AG10803 (cell line): ENCODE results near the gene P2RY2.
A peak's percentile ranks its signal among the peaks of the same experiment; 100 is the strongest.
"Not testable (repeated sequence)": the region's sequence is repeated elsewhere in the genome, so short reads cannot be mapped to it uniquely, and the experiment has no call there.

ENCODE experiments used
- DNase-seq: peaks from one replicate; pipeline ENCODE4 v3.0.0; 2010; ENCODE audit warnings: low read depth
- H3K4me3 ChIP-seq: 2 replicates; pipeline ENCODE4 v1.5.1; 2011; ENCODE audit warnings: mild to moderate bottlenecking, low read length, control low read depth
- TF ChIP-seq, protein P1 (sequence below): conservative IDR thresholded peaks from 2 replicates; pipeline ENCODE4 v1.5.1; 2011; ENCODE audit warnings: mild to moderate bottlenecking, low read length, control low read depth, inconsistent platforms

Gene P2RY2

DNA sequence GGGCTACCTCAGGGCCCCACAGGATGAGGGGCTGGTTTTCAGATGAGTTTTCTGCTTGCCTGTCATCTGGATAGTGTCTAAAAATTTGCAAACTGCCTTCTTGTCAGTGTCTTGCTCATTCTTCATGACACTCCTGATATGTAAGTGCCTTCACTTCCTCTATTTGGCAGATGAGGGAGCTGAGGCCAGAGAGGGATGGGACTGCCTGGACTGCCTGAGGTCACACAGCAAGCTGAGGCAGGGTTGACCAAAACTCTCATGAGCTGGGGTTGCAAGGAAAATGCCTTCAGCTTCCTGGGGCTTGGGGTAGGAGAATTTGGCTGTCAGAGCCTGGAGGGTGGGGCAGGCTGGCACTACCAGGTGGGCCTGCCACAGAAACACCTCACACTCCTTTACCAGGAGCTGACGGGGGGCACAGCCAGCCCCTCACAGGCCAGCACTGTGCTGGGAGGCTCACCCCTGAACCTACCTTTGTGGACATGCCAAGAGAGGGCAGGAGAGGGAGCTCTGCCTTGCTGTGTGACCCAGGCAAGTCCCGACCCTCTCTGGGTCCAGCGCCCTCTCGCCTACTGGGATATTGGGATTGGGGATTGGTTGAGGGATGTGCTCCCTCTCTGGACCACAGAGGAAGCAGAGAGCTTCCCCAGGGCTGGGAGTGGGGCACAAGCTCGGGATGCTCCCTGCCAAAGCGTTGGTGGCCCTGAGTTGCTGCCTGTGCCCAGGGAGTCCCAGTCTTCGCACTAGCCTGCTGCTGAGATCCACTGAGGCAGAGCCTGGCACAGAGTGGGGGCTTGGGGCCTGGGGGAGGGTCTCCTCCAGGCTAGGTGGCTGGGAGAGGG is 52.2 kb downstream of the P2RY2 start:
- no peak for DNase-seq
- H3K4me3 ChIP-seq, result no peak overlapping the region
- TF ChIP-seq, protein P1, sequence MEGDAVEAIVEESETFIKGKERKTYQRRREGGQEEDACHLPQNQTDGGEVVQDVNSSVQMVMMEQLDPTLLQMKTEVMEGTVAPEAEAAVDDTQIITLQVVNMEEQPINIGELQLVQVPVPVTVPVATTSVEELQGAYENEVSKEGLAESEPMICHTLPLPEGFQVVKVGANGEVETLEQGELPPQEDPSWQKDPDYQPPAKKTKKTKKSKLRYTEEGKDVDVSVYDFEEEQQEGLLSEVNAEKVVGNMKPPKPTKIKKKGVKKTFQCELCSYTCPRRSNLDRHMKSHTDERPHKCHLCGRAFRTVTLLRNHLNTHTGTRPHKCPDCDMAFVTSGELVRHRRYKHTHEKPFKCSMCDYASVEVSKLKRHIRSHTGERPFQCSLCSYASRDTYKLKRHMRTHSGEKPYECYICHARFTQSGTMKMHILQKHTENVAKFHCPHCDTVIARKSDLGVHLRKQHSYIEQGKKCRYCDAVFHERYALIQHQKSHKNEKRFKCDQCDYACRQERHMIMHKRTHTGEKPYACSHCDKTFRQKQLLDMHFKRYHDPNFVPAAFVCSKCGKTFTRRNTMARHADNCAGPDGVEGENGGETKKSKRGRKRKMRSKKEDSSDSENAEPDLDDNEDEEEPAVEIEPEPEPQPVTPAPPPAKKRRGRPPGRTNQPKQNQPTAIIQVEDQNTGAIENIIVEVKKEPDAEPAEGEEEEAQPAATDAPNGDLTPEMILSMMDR, result no peak

DNA sequence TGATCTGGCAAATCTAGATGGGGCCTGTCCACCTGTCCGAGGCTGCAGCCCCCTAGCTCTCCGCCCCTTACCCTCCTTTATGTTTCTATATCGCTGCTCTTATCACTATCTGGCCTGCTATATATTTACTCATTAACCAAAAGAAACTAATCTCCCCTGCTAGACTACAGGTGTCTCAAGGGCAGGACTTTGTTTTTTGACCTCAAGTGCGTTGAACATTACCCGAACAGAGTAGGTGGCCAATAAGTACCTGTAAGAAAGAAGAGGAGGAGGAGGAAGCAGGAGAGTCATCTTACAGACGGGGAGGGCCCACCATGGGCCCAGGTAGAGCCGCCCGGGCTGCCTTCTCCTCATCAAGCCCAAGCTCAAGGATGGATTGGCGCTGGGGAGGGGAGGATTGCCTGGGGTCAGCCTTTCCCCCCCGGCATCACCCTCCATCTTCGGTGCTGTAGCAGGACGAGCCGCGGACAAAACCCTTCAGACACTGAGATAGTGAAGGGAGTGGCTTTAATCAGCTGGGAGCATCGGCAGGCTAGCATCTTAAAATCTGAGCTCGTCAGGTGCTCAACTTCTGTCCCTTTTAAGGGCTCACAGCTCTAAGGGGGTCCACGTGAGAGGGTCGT is 52.9 kb downstream of the P2RY2 start:
- no peak for DNase-seq
- H3K4me3 ChIP-seq, result no peak overlapping the region

DNA sequence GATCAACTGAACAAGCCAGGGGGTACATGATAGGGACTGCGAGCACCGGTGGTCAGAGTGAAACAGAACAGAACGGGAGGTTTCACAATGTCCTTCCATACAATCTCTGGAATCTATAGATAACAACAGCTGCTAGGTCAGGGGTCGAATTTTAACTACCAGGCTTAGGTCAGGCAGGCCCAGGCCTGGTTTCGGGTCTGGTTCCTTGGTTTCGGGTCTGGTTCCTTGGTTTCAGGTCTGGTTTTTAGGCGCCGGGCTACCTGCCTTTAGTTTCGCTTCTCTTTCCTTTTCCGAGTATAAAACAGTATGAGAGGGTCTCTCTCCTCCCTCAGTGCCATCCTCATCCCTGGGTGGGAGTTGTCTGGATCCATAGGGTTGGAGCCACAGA is 53.4 kb downstream of the P2RY2 start:
- H3K4me3 ChIP-seq, DNase-seq: not testable (repeated sequence)

More for the DNA sequence above, 52.9 kb downstream of the P2RY2 start:
- TF ChIP-seq, protein P1, result no peak

DNA sequence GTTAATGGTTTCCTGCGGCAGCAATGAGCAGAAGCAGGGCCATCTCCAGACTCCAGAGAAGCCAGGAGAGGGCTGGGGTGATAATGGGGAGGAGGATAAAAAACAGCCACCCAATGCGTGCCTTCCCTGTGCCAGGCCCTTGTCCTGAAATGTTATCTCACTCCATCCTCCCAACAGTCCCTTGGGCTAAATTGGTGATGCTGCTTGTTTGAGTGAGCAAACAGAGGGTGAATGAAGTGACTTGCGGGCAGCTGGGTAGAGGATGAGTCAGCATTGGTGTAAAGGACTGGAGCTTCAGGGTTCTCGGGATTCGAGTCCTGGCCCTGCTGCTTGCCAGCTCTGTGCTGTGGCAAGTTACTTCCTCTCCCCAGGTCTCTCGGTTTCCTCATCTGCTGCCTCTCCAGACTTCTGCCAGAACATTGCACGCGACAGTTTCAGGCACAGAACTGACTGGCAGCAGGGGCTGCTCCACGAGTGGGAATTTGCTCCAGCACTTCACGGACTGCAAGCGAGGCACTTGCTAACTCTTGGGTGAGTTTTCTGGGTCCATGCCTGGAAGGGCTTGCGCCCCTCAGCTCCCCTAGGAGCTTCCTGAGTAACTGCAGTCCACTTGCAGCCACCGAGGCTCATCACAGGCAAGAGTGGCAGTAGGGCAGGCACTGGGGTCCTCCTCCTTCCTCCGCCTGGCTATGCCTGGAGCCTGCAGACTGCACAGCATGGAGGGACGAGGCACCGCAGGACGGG is 54.0 kb downstream of the P2RY2 start, which contains the start of gene P2RY6:
TSS of gene P2RY6 (plus strand) at position 403 of the 744 bp plus-strand sequence. CDS start 24,181 bp downstream, outside the sequence.
- peak; percentile 54 for DNase-seq
- TF ChIP-seq, protein P1, result no peak
- H3K4me3 ChIP-seq, result no peak within 1 kb of the TSS

DNA sequence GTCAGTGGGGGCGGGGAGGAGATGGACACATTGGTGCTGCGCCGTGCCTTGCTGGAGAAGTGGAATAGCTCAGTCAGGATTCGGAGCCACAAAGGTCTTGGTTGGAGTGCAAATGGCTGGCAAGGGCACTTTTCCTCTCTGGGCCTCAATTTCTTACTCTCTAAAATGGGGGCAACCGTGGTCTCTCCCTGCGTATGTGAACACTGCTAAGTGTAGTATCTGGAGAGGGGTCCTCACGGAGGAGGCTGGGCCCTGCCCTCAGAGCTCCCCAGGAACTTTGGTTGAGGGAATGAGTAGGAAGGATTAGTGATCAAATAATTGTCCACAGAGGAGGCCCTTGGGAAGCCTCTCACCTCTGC is 54.6 kb downstream of the P2RY2 start:
- DNase-seq, result no peak
- TF ChIP-seq, protein P1, result no peak
- no peak overlapping the region for H3K4me3 ChIP-seq

DNA sequence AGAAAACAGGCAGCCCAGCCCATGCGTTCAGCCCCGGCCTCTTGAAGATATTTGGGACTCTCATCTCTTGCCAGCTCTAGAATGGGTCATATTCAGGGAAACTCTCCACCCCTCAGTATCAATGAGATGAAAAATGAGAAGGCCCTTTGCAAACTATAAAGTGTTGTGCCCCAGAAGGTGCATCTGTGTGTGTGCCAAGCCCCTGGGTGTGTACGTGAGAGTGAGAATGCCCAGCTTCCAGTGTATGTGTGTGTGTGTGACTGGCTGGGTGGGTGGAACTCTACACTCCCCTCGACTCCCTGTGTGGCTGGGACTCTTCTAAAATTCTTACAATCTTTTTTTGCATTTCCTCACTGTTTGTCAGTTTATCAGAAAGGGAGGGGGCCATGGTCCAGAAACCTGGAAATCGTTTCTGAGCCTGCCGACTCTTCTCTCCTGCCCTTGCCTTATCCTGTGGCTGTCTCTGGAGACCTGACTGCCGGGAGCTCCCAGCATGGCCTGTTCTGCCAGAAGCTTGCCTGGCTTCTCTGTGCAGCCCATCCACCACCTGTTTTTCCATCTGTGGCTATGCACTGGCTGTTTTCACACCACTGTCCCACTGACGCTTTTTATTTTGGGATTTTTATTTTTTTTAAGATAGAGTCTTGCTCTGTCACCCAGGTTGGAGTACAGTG is 55.3 kb downstream of the P2RY2 start:
- DNase-seq, result no peak
- TF ChIP-seq, protein P1, result no peak
- no peak overlapping the region for H3K4me3 ChIP-seq

DNA sequence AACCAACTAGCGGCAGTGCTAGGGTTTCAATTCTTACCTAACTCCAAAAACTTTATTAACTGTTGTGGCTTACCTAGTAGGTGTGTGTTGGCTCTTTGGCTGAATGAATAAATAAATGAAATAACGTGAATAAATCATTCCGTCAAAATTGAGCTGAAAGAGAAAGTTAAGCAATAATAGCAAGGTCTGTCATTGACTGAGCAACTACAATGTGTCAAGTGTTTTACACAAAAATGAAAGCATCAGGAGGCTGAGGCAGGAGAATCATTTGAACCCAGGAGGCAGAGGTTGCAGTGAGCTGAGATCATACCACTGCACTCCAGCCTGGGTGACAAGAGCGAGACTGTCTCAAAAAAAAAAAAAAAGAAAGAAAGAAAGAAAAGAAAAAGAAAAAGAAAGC is 56.1 kb downstream of the P2RY2 start:
- H3K4me3 ChIP-seq, DNase-seq: not testable (repeated sequence)
